ENCODE data around the gene WASHC2A.
"Not testable (repeated sequence)": the region's sequence is repeated elsewhere in the genome, so short reads cannot be mapped to it uniquely, and the experiment has no call there.

DNA sequence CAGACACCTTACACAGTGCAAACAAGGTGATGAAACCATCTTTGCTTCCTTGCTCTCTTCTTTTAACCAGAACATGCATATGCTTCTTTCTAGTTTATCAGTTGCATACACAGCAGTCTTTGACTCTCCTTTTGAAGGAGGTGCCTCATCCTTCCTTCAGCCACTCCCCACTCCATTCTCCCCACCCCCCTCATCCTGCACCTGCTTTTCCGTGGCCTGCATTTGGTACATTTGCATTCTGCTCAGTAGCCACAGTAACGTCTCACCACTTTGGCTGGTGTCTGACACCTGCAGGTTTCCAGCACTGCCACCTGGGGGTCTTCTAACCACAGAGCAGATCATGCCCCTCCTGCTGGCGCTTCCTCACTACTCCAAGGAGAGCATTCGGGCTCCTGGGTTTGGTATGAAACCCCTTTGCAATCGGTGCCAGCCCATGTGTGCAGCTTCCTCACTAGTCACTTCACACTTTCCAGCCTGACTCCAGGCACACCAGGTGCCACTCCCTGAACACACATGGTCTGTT, 60.1 kb downstream of the WASHC2A start:
- TF ChIP-seq, protein P1, sequence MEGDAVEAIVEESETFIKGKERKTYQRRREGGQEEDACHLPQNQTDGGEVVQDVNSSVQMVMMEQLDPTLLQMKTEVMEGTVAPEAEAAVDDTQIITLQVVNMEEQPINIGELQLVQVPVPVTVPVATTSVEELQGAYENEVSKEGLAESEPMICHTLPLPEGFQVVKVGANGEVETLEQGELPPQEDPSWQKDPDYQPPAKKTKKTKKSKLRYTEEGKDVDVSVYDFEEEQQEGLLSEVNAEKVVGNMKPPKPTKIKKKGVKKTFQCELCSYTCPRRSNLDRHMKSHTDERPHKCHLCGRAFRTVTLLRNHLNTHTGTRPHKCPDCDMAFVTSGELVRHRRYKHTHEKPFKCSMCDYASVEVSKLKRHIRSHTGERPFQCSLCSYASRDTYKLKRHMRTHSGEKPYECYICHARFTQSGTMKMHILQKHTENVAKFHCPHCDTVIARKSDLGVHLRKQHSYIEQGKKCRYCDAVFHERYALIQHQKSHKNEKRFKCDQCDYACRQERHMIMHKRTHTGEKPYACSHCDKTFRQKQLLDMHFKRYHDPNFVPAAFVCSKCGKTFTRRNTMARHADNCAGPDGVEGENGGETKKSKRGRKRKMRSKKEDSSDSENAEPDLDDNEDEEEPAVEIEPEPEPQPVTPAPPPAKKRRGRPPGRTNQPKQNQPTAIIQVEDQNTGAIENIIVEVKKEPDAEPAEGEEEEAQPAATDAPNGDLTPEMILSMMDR (IDR thresholded peaks at IDR 0.05; ENCODE audit: low read depth, low read length, missing input control): not testable (repeated sequence)
- not testable (repeated sequence) for TF ChIP-seq EGR1 (IDR thresholded peaks at IDR 0.05; ENCODE audit: low read depth in 2 of 2); TAF1 (conservative IDR thresholded peaks at IDR 0.05); RXRA (IDR thresholded peaks at IDR 0.05); RAD21 (IDR thresholded peaks at IDR 0.05)
- TF ChIP-seq, protein P2, sequence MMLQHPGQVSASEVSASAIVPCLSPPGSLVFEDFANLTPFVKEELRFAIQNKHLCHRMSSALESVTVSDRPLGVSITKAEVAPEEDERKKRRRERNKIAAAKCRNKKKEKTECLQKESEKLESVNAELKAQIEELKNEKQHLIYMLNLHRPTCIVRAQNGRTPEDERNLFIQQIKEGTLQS (IDR thresholded peaks at IDR 0.05): not testable (repeated sequence)
- TF ChIP-seq, protein P3, sequence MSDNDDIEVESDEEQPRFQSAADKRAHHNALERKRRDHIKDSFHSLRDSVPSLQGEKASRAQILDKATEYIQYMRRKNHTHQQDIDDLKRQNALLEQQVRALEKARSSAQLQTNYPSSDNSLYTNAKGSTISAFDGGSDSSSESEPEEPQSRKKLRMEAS (IDR thresholded peaks at IDR 0.05): not testable (repeated sequence)
- TF ChIP-seq, protein P4, sequence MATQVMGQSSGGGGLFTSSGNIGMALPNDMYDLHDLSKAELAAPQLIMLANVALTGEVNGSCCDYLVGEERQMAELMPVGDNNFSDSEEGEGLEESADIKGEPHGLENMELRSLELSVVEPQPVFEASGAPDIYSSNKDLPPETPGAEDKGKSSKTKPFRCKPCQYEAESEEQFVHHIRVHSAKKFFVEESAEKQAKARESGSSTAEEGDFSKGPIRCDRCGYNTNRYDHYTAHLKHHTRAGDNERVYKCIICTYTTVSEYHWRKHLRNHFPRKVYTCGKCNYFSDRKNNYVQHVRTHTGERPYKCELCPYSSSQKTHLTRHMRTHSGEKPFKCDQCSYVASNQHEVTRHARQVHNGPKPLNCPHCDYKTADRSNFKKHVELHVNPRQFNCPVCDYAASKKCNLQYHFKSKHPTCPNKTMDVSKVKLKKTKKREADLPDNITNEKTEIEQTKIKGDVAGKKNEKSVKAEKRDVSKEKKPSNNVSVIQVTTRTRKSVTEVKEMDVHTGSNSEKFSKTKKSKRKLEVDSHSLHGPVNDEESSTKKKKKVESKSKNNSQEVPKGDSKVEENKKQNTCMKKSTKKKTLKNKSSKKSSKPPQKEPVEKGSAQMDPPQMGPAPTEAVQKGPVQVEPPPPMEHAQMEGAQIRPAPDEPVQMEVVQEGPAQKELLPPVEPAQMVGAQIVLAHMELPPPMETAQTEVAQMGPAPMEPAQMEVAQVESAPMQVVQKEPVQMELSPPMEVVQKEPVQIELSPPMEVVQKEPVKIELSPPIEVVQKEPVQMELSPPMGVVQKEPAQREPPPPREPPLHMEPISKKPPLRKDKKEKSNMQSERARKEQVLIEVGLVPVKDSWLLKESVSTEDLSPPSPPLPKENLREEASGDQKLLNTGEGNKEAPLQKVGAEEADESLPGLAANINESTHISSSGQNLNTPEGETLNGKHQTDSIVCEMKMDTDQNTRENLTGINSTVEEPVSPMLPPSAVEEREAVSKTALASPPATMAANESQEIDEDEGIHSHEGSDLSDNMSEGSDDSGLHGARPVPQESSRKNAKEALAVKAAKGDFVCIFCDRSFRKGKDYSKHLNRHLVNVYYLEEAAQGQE (IDR thresholded peaks at IDR 0.05): not testable (repeated sequence)
- TF ChIP-seq, protein P5, sequence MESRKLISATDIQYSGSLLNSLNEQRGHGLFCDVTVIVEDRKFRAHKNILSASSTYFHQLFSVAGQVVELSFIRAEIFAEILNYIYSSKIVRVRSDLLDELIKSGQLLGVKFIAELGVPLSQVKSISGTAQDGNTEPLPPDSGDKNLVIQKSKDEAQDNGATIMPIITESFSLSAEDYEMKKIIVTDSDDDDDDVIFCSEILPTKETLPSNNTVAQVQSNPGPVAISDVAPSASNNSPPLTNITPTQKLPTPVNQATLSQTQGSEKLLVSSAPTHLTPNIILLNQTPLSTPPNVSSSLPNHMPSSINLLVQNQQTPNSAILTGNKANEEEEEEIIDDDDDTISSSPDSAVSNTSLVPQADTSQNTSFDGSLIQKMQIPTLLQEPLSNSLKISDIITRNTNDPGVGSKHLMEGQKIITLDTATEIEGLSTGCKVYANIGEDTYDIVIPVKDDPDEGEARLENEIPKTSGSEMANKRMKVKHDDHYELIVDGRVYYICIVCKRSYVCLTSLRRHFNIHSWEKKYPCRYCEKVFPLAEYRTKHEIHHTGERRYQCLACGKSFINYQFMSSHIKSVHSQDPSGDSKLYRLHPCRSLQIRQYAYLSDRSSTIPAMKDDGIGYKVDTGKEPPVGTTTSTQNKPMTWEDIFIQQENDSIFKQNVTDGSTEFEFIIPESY (IDR thresholded peaks at IDR 0.05): not testable (repeated sequence)
